Neuronal stem cell (in vitro differentiated cells): ENCODE data around the gene ATG9A.

Experiments
- DNase-seq: peaks from one replicate; pipeline ENCODE4 v3.0.0-alpha.2; 2013; ENCODE audit warnings: low spot score
- H2AFZ ChIP-seq: one replicate; pipeline ENCODE4 v1.6.1; 2013; ENCODE audit warnings: mild to moderate bottlenecking, low read length, inconsistent platforms
- H2AK5ac ChIP-seq: 2 replicates; pipeline ENCODE4 v1.6.1; 2013; ENCODE audit warnings: low read depth, mild to moderate bottlenecking, inconsistent platforms, low read length, moderate library complexity, mixed read lengths
- H2BK120ac ChIP-seq: 2 replicates; pipeline ENCODE4 v1.6.1; 2013; ENCODE audit warnings: low read depth, mild to moderate bottlenecking, inconsistent platforms, low read length, moderate library complexity, mixed read lengths
- H2BK12ac ChIP-seq: one replicate; pipeline ENCODE4 v1.6.1; 2013; ENCODE audit warnings: low read length, inconsistent platforms
- H2BK15ac ChIP-seq: 2 replicates; pipeline ENCODE4 v1.6.1; 2013; ENCODE audit warnings: mild to moderate bottlenecking, low read length, inconsistent platforms, mixed read lengths
- H2BK5ac ChIP-seq: one replicate; pipeline ENCODE4 v1.6.1; 2013; ENCODE audit warnings: inconsistent platforms, mild to moderate bottlenecking, low read length, moderate library complexity
- H3K14ac ChIP-seq: one replicate; pipeline ENCODE4 v1.6.1; 2013; ENCODE audit warnings: low read length, inconsistent platforms
- H3K18ac ChIP-seq: 2 replicates; pipeline ENCODE4 v1.6.1; 2013; ENCODE audit warnings: low read length, inconsistent platforms
- H3K23ac ChIP-seq: 2 replicates; pipeline ENCODE4 v1.6.1; 2013; ENCODE audit warnings: low read depth, mild to moderate bottlenecking, mixed read lengths, low read length, inconsistent platforms; ENCODE audit not compliant: poor library complexity
- H3K27ac ChIP-seq: replicated peaks from 3 replicates; pipeline ENCODE4 v1.5.1; 2013; ENCODE audit warnings: low read length, inconsistent platforms
- H3K27me3 ChIP-seq, 3 experiments: 2 replicates each; pipeline ENCODE4 v1.6.1; 2013; ENCODE audit warnings: low read length in 3 of 3, mild to moderate bottlenecking in 2 of 3, inconsistent platforms in 1 of 3, low read depth in 1 of 3, mixed read lengths in 1 of 3, moderate library complexity in 1 of 3; ENCODE audit not compliant: control insufficient read depth in 3 of 3, insufficient read depth in 3 of 3
- H3K36me3 ChIP-seq, 2 donors: replicated peaks in 1 of 2; 2 replicates each; pipeline ENCODE4 v1.6.1; 2013; ENCODE audit warnings: low read length in 2 of 2; ENCODE audit not compliant: control insufficient read depth in 2 of 2, insufficient read depth in 2 of 2
- H3K4ac ChIP-seq: 2 replicates; pipeline ENCODE4 v1.6.1; 2013; ENCODE audit warnings: inconsistent platforms, mild to moderate bottlenecking, low read length, moderate library complexity
- H3K4me1 ChIP-seq, 2 donors: 1 replicate in 1 of 2; 2 replicates in 1 of 2; pipeline ENCODE4 v1.6.1; 2013; ENCODE audit warnings: low read length in 2 of 2, low read depth in 1 of 2; ENCODE audit not compliant: control insufficient read depth in 2 of 2, insufficient read depth in 1 of 2
- H3K4me2 ChIP-seq: one replicate; pipeline ENCODE4 v1.6.1; 2013; ENCODE audit warnings: mild to moderate bottlenecking, low read length, inconsistent platforms; ENCODE audit not compliant: insufficient read depth, poor library complexity, severe bottlenecking
- H3K4me3 ChIP-seq, 2 donors: 2 replicates each; pipeline ENCODE4 v1.5.1; 2013; ENCODE audit warnings: low read length in 2 of 2, mild to moderate bottlenecking in 2 of 2, inconsistent platforms in 1 of 2, moderate library complexity in 1 of 2
- H3K79me1 ChIP-seq: one replicate; pipeline ENCODE4 v1.6.1; 2013; ENCODE audit warnings: low read depth, mild to moderate bottlenecking, inconsistent platforms, low read length, moderate library complexity
- H3K9ac ChIP-seq: one replicate; pipeline ENCODE4 v1.6.1; 2013; ENCODE audit warnings: mild to moderate bottlenecking, low read depth, low read length, inconsistent platforms; ENCODE audit not compliant: poor library complexity
- H3K9me3 ChIP-seq, 2 donors: replicated peaks in 1 of 2; 2 replicates each; pipeline versions ENCODE3 to v1.6.1; 2013; ENCODE audit warnings: low read length in 2 of 2, mild to moderate bottlenecking in 2 of 2, inconsistent platforms in 1 of 2, low read depth in 1 of 2, mixed read lengths in 1 of 2, moderate library complexity in 1 of 2; ENCODE audit not compliant: control insufficient read depth in 2 of 2, insufficient read depth in 1 of 2
- H4K8ac ChIP-seq: one replicate; pipeline ENCODE4 v1.6.1; 2013; ENCODE audit warnings: low read depth, mild to moderate bottlenecking, inconsistent platforms, low read length, moderate library complexity
- H4K91ac ChIP-seq: one replicate; pipeline ENCODE4 v1.6.1; 2013; ENCODE audit warnings: low read length, low read depth, mild to moderate bottlenecking, inconsistent platforms; ENCODE audit not compliant: poor library complexity
- WGBS, 2 donors: extraction: QIAGEN DNeasy Blood & Tissue Kit; methylation state at CpG; one replicate each; pipeline ENCODE4 v1.1.7; 2013; ENCODE audit warnings: missing lambda C conversion rate in 2 of 2, mixed read lengths in 1 of 2; ENCODE audit not compliant: insufficient read length in 2 of 2, insufficient replicate concordance in 1 of 2; ENCODE audit errors: extremely low coverage in 2 of 2; 5-methylcytosine and 5-hydroxymethylcytosine counted together

The ATG9A gene

DNA sequence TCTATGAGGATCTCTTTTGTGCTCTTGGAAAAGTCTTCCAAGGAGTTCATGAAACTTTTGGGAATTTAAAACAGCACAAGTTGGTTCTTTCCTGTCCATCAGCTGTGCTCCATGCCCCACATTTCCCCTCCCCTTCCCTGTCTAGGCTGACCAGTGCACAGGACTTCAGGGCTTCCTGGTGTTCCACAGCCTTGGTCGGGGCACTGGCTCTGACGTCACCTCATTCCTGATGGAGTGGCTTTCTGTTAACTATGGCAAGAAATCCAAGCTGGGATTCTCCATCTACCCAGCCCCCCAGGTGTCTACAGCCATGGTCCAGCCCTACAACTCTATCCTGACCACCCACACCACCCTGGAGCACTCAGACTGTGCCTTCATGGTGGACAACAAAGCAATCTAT is 41.6 kb upstream of the ATG9A start:
- Histone ChIP-seq H4K8ac (no peak overlapping the region), H3K79me1 (peaks cover 3% of the 10 kb centered on the region)
- WGBS, 2 donors: no CpG with 5 or more reads among the region's 2 CpGs

DNA sequence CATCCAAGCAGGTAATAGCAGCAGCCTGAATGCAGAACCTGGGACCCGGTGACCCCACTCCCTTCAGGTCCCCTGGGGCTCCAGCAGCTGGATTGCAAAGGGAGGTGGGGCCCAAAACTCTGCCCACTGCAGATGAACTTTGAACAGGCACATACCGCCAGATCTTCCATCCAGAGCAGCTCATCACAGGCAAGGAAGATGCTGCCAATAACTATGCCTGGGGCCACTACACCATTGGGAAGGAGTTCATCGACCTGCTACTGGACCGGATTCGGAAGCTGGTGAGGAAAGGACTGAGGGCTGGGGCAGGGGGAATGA is 40.6 kb upstream of the ATG9A start:
- DNase-seq: no peak
- no peak overlapping the region for H3K23ac ChIP-seq
- peaks cover 3% of the 10 kb centered on the region for H3K79me1 ChIP-seq
- no peak overlapping the region for H3K4ac ChIP-seq
- H3K4me2 ChIP-seq: no peak overlapping the region
- no peak overlapping the region for H4K8ac ChIP-seq
- H3K27ac ChIP-seq: no peak overlapping the region
- no peak overlapping the region for H2AFZ ChIP-seq
- no CpG with 5 or more reads among the region's 5 CpGs for WGBS, 2 donors
- H3K27me3 ChIP-seq: peaks cover 0 to 58% (median 2%) of the 10 kb centered on the region in 3 experiments
- no peaks in the 10 kb centered on the region for H3K36me3 ChIP-seq
- H2BK120ac ChIP-seq: no peak overlapping the region
- H3K18ac ChIP-seq: no peak overlapping the region
- no peak overlapping the region for H2BK5ac ChIP-seq
- H3K9me3 ChIP-seq: no peaks in the 10 kb centered on the region
- H2BK15ac ChIP-seq: no peak overlapping the region
- H3K4me3 ChIP-seq: no peak overlapping the region
- no peak overlapping the region for H3K14ac ChIP-seq
- peak overlapping the region; percentile 71 for H3K9ac ChIP-seq
- no peak overlapping the region for H2AK5ac ChIP-seq
- H3K4me1 ChIP-seq: peaks cover 3 to 8% of the 10 kb centered on the region in 2 donors
- H4K91ac ChIP-seq: no peak overlapping the region
- no peak overlapping the region for H2BK12ac ChIP-seq

More for the DNA sequence above, 41.6 kb upstream of the ATG9A start:
- no peak overlapping the region for H2AK5ac ChIP-seq
- no peak overlapping the region for H3K18ac ChIP-seq
- H2AFZ ChIP-seq: no peak overlapping the region
- H2BK120ac ChIP-seq: no peak overlapping the region
- no peak overlapping the region for H3K4me3 ChIP-seq
- no peak overlapping the region for H3K4ac ChIP-seq
- H3K14ac ChIP-seq: no peak overlapping the region
- H3K4me2 ChIP-seq: no peak overlapping the region
- H3K9me3 ChIP-seq: no peaks in the 10 kb centered on the region
- no peak overlapping the region for H3K27ac ChIP-seq
- H2BK12ac ChIP-seq: no peak overlapping the region
- no peak overlapping the region for H2BK5ac ChIP-seq
- H4K91ac ChIP-seq: no peak overlapping the region
- no peak overlapping the region for H3K23ac ChIP-seq
- H2BK15ac ChIP-seq: no peak overlapping the region
- DNase-seq: no peak
- peaks cover 0 to 59% (median 2%) of the 10 kb centered on the region in 3 experiments for H3K27me3 ChIP-seq
- no peaks in the 10 kb centered on the region for H3K36me3 ChIP-seq
- no peak overlapping the region for H3K9ac ChIP-seq
- H3K4me1 ChIP-seq: peaks cover 3 to 8% of the 10 kb centered on the region in 2 donors

DNA sequence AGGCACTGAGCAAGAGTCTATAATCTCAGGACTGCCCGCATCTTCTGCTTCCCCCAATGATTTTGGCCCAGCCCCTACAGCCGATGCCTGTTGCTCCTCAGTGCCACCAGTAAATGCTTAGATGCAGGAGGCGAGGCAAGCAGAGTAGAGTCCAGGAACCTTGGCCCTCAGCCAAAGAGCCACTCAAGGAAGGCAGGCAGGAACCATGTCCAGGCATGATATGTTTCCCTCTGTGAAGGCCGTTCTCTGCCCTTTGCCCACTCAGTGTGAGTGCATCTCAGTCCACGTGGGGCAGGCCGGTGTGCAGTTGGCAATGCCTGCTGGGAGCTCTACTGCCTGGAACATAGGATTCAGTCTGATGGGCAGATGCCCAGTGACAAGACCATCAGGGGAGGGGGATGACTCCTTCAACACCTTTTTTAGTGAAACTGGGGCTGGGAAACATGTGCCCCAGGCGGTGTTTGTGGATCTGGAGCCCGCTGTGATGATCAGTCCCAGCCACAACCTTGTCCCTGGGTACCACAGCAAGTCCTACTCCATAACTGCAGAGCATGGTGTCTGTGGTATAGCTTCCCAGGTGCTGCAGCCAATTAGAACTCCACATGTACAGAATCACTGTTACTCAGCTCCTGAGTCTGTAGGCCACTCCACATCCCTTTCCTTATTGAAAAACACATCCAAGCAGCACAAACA is 40.1 kb upstream of the ATG9A start:
- WGBS, 2 donors: no CpG with 5 or more reads among the region's 8 CpGs
- Histone ChIP-seq H2BK15ac (no peak overlapping the region), H3K27me3 (peaks cover 0 to 62% (median 2%) of the 10 kb centered on the region in 3 experiments), H3K9me3 (no peaks in the 10 kb centered on the region), H3K79me1 (peaks cover 3% of the 10 kb centered on the region), H3K18ac (no peak overlapping the region), H2AK5ac (no peak overlapping the region), H3K4me3 (no peak overlapping the region), H3K27ac (no peak overlapping the region), H3K4ac (peak overlapping the region; percentile 47), H3K4me2 (no peak overlapping the region), H4K8ac (no peak overlapping the region), H3K14ac (no peak overlapping the region), H2BK12ac (no peak overlapping the region), H3K36me3 (no peaks in the 10 kb centered on the region), H3K4me1 (peaks cover 3 to 6% of the 10 kb centered on the region in 2 donors), H2BK120ac (no peak overlapping the region), H4K91ac (no peak overlapping the region), H2AFZ (no peak overlapping the region), H3K23ac (peak overlapping the region; percentile 3), H3K9ac (no peak overlapping the region), H2BK5ac (no peak overlapping the region)
- no peak for DNase-seq

DNA sequence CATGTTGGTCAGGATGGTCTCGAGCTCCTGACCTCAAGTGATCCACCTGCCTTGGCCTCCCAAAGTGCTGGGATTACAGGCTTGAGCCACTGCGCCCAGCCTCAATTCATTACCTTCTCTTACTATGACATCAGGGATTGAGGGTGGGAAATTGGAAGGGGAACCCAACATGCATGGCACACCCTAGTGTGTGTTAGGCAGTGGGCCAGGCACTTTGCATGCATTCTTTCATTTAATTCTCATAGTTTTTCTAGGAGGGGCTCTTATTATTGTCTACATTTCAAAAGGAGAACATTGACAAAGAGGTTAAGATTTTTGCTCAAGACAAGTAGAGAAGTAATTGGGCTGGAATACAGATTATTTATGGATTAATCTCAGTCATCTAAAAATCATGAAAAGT is 38.9 kb upstream of the ATG9A start:
- Histone ChIP-seq H3K23ac (no peak overlapping the region), H2AFZ (no peak overlapping the region), H2BK12ac (no peak overlapping the region), H3K9ac (no peak overlapping the region), H3K79me1 (peaks cover 3% of the 10 kb centered on the region), H3K27me3 (peaks cover 0 to 68% (median 2%) of the 10 kb centered on the region in 3 experiments), H3K18ac (no peak overlapping the region), H3K27ac (no peak overlapping the region), H3K9me3 (no peaks in the 10 kb centered on the region), H3K4me2 (no peak overlapping the region), H2BK120ac (no peak overlapping the region), H3K4me1 (no peaks in the 10 kb centered on the region), H4K8ac (no peak overlapping the region), H3K4ac (no peak overlapping the region), H2BK15ac (no peak overlapping the region), H3K4me3 (no peak overlapping the region), H4K91ac (no peak overlapping the region), H2BK5ac (no peak overlapping the region), H3K14ac (no peak overlapping the region), H2AK5ac (no peak overlapping the region), H3K36me3 (no peaks in the 10 kb centered on the region)
- DNase-seq: no peak
- no CpG with 5 or more reads among the region's 2 CpGs for WGBS, 2 donors
